ENCODE data around the gene WFIKKN1. TPM values are rescaled to one million over a fixed set of nuclear protein-coding genes. Genes with fewer than 3 reads are reported as not detected.

WFIKKN1 gene
- total and polyA plus RNA-seq, 2 of the 4 experiments (the other 2 are of a cell fraction) = 0.10 TPM; not detected in 1

DNA sequence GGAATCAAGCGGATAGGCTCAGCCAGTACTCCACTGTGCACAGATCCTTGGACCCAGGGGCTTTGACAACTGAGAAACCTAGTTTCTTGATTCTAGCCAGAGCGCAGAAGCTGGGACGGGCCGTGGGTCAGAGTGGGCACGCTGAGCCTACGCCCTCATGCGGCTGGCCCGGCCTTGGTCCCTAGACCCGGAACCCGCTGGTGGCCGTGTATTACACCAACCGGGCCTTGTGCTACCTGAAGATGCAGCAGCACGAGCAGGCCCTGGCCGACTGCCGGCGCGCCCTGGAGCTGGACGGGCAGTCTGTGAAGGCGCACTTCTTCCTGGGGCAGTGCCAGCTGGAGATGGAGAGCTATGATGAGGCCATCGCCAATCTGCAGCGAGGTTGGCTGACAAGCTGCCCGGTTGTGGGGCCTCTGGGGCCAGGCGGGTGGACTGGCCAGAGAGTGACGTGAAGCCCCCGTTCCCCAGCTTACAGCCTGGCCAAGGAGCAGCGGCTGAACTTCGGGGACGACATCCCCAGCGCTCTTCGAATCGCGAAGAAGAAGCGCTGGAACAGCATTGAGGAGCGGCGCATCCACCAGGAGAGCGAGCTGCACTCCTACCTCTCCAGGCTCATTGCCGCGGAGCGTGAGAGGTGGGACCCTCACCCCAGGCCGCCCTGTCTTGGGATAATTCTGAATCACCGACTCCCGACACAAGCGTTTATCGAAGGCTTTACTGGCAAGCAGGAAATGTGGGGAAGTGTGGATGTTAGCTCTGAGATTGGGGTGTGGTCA is 50.4 kb downstream of the WFIKKN1 start:
- H3K4me2 ChIP-seq (ENCODE audit: low read depth, low read length) = peak overlapping the region; percentile 98
- H3K9me1 ChIP-seq (ENCODE audit: insufficient read depth, low read length) = peaks cover 15% of the 10 kb centered on the region
- peaks cover 20% of the 10 kb centered on the region for H3K4me1 ChIP-seq (ENCODE audit: control insufficient read depth, insufficient read depth, low read length)
- intact Hi-C loops (cut with micrococcal nuclease) = no loop called here
- H4K5ac ChIP-seq (ENCODE audit: low read depth, low read length) = no peak overlapping the region; the same call in 1 of the 2 replicates
- H2BK5ac ChIP-seq (ENCODE audit: low read depth, low read length, poor library complexity, severe bottlenecking) = peak overlapping the region; percentile 14
- peak overlapping the region; percentile 95 for H2AK9ac ChIP-seq (replicated peaks; ENCODE audit: low read depth, low read length, poor library complexity)
- peaks cover 32% of the 10 kb centered on the region for H3K36me3 ChIP-seq (ENCODE audit: control insufficient read depth, insufficient read depth, low read length)
- dilution Hi-C loops (cut with HindIII; ENCODE audit: low sequenced_read_pairs, unreplicated experiment) = no loop called here
- no peak for TF ChIP-seq FOS (IDR thresholded peaks at IDR 0.05; ENCODE audit: low read depth, low read length)
- TF ChIP-seq, protein P1, sequence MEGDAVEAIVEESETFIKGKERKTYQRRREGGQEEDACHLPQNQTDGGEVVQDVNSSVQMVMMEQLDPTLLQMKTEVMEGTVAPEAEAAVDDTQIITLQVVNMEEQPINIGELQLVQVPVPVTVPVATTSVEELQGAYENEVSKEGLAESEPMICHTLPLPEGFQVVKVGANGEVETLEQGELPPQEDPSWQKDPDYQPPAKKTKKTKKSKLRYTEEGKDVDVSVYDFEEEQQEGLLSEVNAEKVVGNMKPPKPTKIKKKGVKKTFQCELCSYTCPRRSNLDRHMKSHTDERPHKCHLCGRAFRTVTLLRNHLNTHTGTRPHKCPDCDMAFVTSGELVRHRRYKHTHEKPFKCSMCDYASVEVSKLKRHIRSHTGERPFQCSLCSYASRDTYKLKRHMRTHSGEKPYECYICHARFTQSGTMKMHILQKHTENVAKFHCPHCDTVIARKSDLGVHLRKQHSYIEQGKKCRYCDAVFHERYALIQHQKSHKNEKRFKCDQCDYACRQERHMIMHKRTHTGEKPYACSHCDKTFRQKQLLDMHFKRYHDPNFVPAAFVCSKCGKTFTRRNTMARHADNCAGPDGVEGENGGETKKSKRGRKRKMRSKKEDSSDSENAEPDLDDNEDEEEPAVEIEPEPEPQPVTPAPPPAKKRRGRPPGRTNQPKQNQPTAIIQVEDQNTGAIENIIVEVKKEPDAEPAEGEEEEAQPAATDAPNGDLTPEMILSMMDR (conservative IDR thresholded peaks at IDR 0.05; ENCODE audit: low read depth, low read length) = peak; percentile 16; the same call in 1 of the 2 replicates
- H2BK15ac ChIP-seq (ENCODE audit: low read depth, low read length) = no peak overlapping the region
- no peak overlapping the region for H3K4ac ChIP-seq (ENCODE audit: low read depth, low read length)
- peak overlapping the region; percentile 80 for H3K9ac ChIP-seq (ENCODE audit: low read depth, low read length)
- WGBS, 2 experiments (ENCODE audit: extremely low coverage in 2 of 2, insufficient read length in 1 of 2) = 48% methylated on average over 25 of the region's 44 CpGs; no CpG with 5 or more reads in 1 of the 2 experiments
- ATAC-seq (ENCODE audit: low read depth) (no peak), DNase-seq (peak; percentile 49)
- no peak overlapping the region for H3K18ac ChIP-seq (ENCODE audit: low read depth, low read length)
- no peak overlapping the region for H2BK20ac ChIP-seq (ENCODE audit: low read depth, low read length)
- no TSS peak for BruUV-seq (replicated peaks)
- ChIA-PET CTCF (no interaction called here), POLR2A (ENCODE audit: unreplicated experiment) (no interaction called here)
- no peak overlapping the region for H3K56ac ChIP-seq (ENCODE audit: extremely low read depth, insufficient read depth, low read length)
- no peaks in the 10 kb centered on the region for H3K9me3 ChIP-seq (ENCODE audit: control insufficient read depth, insufficient read depth, low read length)
- H3K23ac ChIP-seq (ENCODE audit: low read depth, low read length) = peak overlapping the region; percentile 39; the same call in 1 of the 2 replicates
- H3K27me3 ChIP-seq (ENCODE audit: control insufficient read depth, insufficient read depth, low read length) = no peaks in the 10 kb centered on the region
- peaks cover 9 to 40% of the 10 kb centered on the region in 2 experiments; a peak in 3 of 4 replicates for H3K79me1 ChIP-seq (ENCODE audit: low read depth in 1 of 2, low read length in 2 of 2)
- 0 out of 2 replicates have a peak overlapping the region, but pooled peaks have one; percentile 23 for H3K14ac ChIP-seq (replicated peaks; ENCODE audit: low read depth, low read length)
- no peak overlapping the region; a peak in 1 of 4 replicates for H4K8ac ChIP-seq (ENCODE audit: low read depth in 2 of 2, low read length in 2 of 2)
- peak overlapping the region; percentile 11; the same call in 1 of the 2 replicates for H2AK5ac ChIP-seq (ENCODE audit: low read depth, low read length)
- H3K27ac ChIP-seq (ENCODE audit: insufficient read depth, low read length) = peak overlapping the region; percentile 82
- H3K4me3 ChIP-seq (ENCODE audit: insufficient read depth, low read depth, low read length) = peak overlapping the region; percentile 96
- H4K91ac ChIP-seq (ENCODE audit: insufficient read depth, low read depth, low read length) = no peak overlapping the region
- H2AFZ ChIP-seq (replicated peaks; ENCODE audit: low read length, poor library complexity) = no peak overlapping the region
- H4K20me1 ChIP-seq (ENCODE audit: insufficient read depth, low read length) = peaks cover 34% of the 10 kb centered on the region
- in situ Hi-C loops (cut with MboI; ENCODE audit: low sequenced_read_pairs) = no loop called here
- no peak overlapping the region for H2BK120ac ChIP-seq (ENCODE audit: low read depth, low read length)
